ENCODE data around the gene ITPR2.

The ITPR2 gene

DNA sequence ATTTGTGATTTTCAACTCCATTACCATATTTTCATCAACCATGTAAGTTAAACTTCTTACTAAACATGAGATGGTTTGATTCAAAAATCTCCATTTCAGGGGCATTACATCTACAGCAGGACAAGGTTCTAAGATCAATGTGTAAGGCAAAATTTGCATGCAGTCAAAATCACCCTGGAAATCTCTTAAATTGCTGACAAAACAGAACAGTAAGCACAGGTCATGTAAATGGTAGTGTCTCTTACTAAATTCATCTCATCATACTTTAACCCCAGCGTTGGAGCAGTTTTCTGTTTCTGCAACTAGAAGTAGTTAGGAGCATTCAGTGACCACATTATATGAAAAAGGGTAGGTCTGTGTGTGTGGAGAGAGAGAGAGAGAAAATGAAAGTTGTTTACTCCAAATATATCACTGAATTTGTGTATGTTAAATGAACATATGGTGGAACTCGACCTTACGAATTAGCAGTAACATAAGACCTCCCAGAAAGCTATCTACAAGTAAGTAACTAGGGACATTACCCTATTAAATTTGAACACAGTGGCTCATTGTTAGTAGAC is 410.1 kb downstream of the ITPR2 start:
- H3K27me3 ChIP-seq (replicated peaks; ENCODE audit: insufficient read depth, low read length), result no peaks in the 10 kb centered on the region
- H3K27ac ChIP-seq (ENCODE audit: low read length), result no peak overlapping the region
- H3K4me1 ChIP-seq (ENCODE audit: low read length), result peaks cover 3% of the 10 kb centered on the region; the same call in 1 of the 2 replicates
- H3K4me2 ChIP-seq (ENCODE audit: low read depth, low read length), result peak overlapping the region; percentile 27; the same call in 1 of the 2 replicates
- no peak overlapping the region for H2AFZ ChIP-seq (ENCODE audit: low read length)
- TF ChIP-seq CTCF (IDR thresholded peaks at IDR 0.05; ENCODE audit: low read length) (no peak), EZH2phosphoT487 (IDR thresholded peaks at IDR 0.05; ENCODE audit: low read length) (no peak), EZH2 (optimal IDR thresholded peaks at IDR 0.05; ENCODE audit: low read depth, low read length) (no peak)
- H3K9ac ChIP-seq (ENCODE audit: low read length), result no peak overlapping the region
- H3F3A ChIP-seq (ENCODE audit: insufficient read depth, low read length), result no peaks in the 10 kb centered on the region
- no peak overlapping the region for H3K4me3 ChIP-seq (ENCODE audit: low read length)
- H3K9me3 ChIP-seq (replicated peaks; ENCODE audit: insufficient read depth, low read length), result no peaks in the 10 kb centered on the region
- no peaks in the 10 kb centered on the region for H3K36me3 ChIP-seq (replicated peaks; ENCODE audit: insufficient read depth, low read length)
- DNase-seq, result peak; percentile 10
- H4K20me1 ChIP-seq (ENCODE audit: insufficient read depth, low read length), result no peaks in the 10 kb centered on the region
- no peaks in the 10 kb centered on the region for H3K79me2 ChIP-seq (ENCODE audit: low read length)
- no peaks in the 10 kb centered on the region for H3K9me2 ChIP-seq (replicated peaks; ENCODE audit: insufficient read depth, low read length)

- no peak for TF ChIP-seq CTCF (IDR thresholded peaks at IDR 0.05; ENCODE audit: low read length)
- TF ChIP-seq EZH2phosphoT487 (IDR thresholded peaks at IDR 0.05; ENCODE audit: low read length), result no peak
- TF ChIP-seq EZH2 (optimal IDR thresholded peaks at IDR 0.05; ENCODE audit: low read depth, low read length), result no peak
- no peaks in the 10 kb centered on the region for H3K4me1 ChIP-seq (ENCODE audit: low read length)
- H2AFZ ChIP-seq (ENCODE audit: low read length), result no peak overlapping the region
- H4K20me1 ChIP-seq (ENCODE audit: insufficient read depth, low read length), result no peaks in the 10 kb centered on the region
- H3K4me2 ChIP-seq (ENCODE audit: low read depth, low read length), result no peak overlapping the region
- no peaks in the 10 kb centered on the region for H3K79me2 ChIP-seq (ENCODE audit: low read length)
- H3K27ac ChIP-seq (ENCODE audit: low read length), result no peak overlapping the region
- H3K27me3 ChIP-seq (replicated peaks; ENCODE audit: insufficient read depth, low read length), result no peaks in the 10 kb centered on the region
- no peaks in the 10 kb centered on the region for H3K9me3 ChIP-seq (replicated peaks; ENCODE audit: insufficient read depth, low read length)
- H3F3A ChIP-seq (ENCODE audit: insufficient read depth, low read length), result no peaks in the 10 kb centered on the region
- no peak overlapping the region for H3K4me3 ChIP-seq (ENCODE audit: low read length)
- DNase-seq, result no peak
- H3K36me3 ChIP-seq (replicated peaks; ENCODE audit: insufficient read depth, low read length), result no peaks in the 10 kb centered on the region
- no peaks in the 10 kb centered on the region for H3K9me2 ChIP-seq (replicated peaks; ENCODE audit: insufficient read depth, low read length)
- no peak overlapping the region for H3K9ac ChIP-seq (ENCODE audit: low read length)
Observed at GRCh38 chr12:26416550-26416949, 416.4 kb downstream of the ITPR2 start.

DNA sequence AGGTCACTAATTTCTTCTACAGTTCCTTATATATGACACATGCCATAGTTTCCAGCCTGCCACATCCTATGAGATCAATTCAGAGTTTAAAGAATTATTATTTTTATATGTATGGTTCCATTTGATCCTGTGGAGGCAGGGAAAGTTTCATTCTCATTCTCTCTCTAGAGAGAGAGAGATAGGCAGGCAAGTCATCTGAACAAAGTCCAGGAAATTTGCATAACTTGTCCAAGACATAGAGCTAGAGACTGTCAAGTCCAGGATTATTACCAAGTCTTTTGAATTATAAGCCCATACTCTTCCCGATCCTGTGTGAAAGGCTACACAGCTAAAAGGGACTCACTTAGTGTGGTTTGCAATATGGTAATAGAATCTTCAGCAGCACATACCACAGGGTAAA is 422.3 kb downstream of the ITPR2 start:
- Histone ChIP-seq H3K27ac (ENCODE audit: low read length) (no peak overlapping the region), H3K4me1 (ENCODE audit: low read length) (no peaks in the 10 kb centered on the region), H4K20me1 (ENCODE audit: insufficient read depth, low read length) (no peaks in the 10 kb centered on the region), H2AFZ (ENCODE audit: low read length) (no peak overlapping the region), H3K9me2 (replicated peaks; ENCODE audit: insufficient read depth, low read length) (no peaks in the 10 kb centered on the region), H3K9me3 (replicated peaks; ENCODE audit: insufficient read depth, low read length) (no peaks in the 10 kb centered on the region), H3K27me3 (replicated peaks; ENCODE audit: insufficient read depth, low read length) (no peaks in the 10 kb centered on the region), H3K36me3 (replicated peaks; ENCODE audit: insufficient read depth, low read length) (no peaks in the 10 kb centered on the region), H3K4me3 (ENCODE audit: low read length) (no peak overlapping the region), H3K79me2 (ENCODE audit: low read length) (no peaks in the 10 kb centered on the region), H3F3A (ENCODE audit: insufficient read depth, low read length) (no peaks in the 10 kb centered on the region), H3K4me2 (ENCODE audit: low read depth, low read length) (no peak overlapping the region), H3K9ac (ENCODE audit: low read length) (no peak overlapping the region)
- DNase-seq, result no peak
- TF ChIP-seq EZH2phosphoT487 (IDR thresholded peaks at IDR 0.05; ENCODE audit: low read length) (no peak), EZH2 (optimal IDR thresholded peaks at IDR 0.05; ENCODE audit: low read depth, low read length) (no peak), CTCF (IDR thresholded peaks at IDR 0.05; ENCODE audit: low read length) (no peak)

Measured in MM.1S (cell line).